ENCODE results near the gene KCNIP1. TPM values are rescaled to one million over a fixed set of nuclear protein-coding genes. Genes with fewer than 3 reads are reported as not detected.

The KCNIP1 gene
- total and polyA plus RNA-seq, 2 of the 8 experiments (the other 6 are each of a cell fraction or from before 2014, with no cell fraction given) = 0.52 to 0.83 TPM

- CTCF ChIA-PET (ENCODE audit: partially characterized antibody) = interaction anchor here (1.5 kb wide), 1 partner anchor 33 kb away, joined by 4 read pairs; no protein-coding TSS in a partner anchor
- no peak overlapping the region for H2BK15ac ChIP-seq (ENCODE audit: low read length)
- no peaks in the 10 kb centered on the region for H3K36me3 ChIP-seq (ENCODE audit: control insufficient read depth in 2 of 4, insufficient read depth in 4 of 4, low read length in 3 of 4)
- peaks cover under 1 to 5% (median 3%) of the 10 kb centered on the region in 4 experiments; a peak in 3 of 7 replicates for H3K4me1 ChIP-seq (replicated peaks in 1 of 4; ENCODE audit: control insufficient read depth in 3 of 4, insufficient read depth in 4 of 4, low read length in 3 of 4)
- H3K79me2 ChIP-seq (ENCODE audit: control insufficient read depth in 1 of 2, insufficient read depth in 2 of 2, low read length in 2 of 2) = no peaks in the 10 kb centered on the region
- DNase-seq (ENCODE audit: low read depth in 1 of 2, low spot score in 2 of 2) = no peak
- H3K56ac ChIP-seq (replicated peaks; ENCODE audit: insufficient read length, low read depth, low read length) = no peak overlapping the region
- no peak overlapping the region for H3K9ac ChIP-seq (replicated peaks in 1 of 4; ENCODE audit: extremely low read depth in 1 of 4, low read depth in 3 of 4, low read length in 3 of 4)
- H3K4me3 ChIP-seq (ENCODE audit: extremely low read depth in 1 of 4, insufficient read depth in 2 of 4, low read depth in 3 of 4, low read length in 4 of 4) = no peak overlapping the region
- H3K9me3 ChIP-seq (ENCODE audit: insufficient read depth in 2 of 2, low read depth in 1 of 2, low read length in 1 of 2) = no peaks in the 10 kb centered on the region
- no peak overlapping the region for H2BK120ac ChIP-seq (replicated peaks; ENCODE audit: low read depth, low read length)
- 88% methylated on average over 6 of the region's 6 CpGs; no CpG with 5 or more reads in 1 of the 2 experiments for WGBS, 2 experiments (ENCODE audit: extremely low coverage in 1 of 2, insufficient coverage in 1 of 2, insufficient read length in 1 of 2, insufficient replicate concordance in 2 of 2, low coverage in 1 of 2, low lambda C conversion rate in 2 of 2, missing lambda C conversion rate in 1 of 2)
- no peak overlapping the region for H3K4ac ChIP-seq (replicated peaks; ENCODE audit: insufficient read length, low read depth, low read length)
- no peak overlapping the region for H4K91ac ChIP-seq (replicated peaks; ENCODE audit: insufficient read length, low read length)
- H4K5ac ChIP-seq (ENCODE audit: insufficient read length, low read depth, low read length) = no peak overlapping the region
- no peak overlapping the region for H3K14ac ChIP-seq (ENCODE audit: insufficient read length)
- no peak overlapping the region for H3K27ac ChIP-seq (ENCODE audit: low read depth, low read length)
- no peak overlapping the region for H3K18ac ChIP-seq (ENCODE audit: extremely low read depth, low read length)
- H3K4me2 ChIP-seq (ENCODE audit: insufficient read depth in 1 of 2, low read depth in 2 of 2, low read length in 2 of 2) = no peak overlapping the region
- POLR2A ChIA-PET (ENCODE audit: partially characterized antibody) = no interaction called here
- H3K23ac ChIP-seq (ENCODE audit: insufficient read length) = no peak overlapping the region
- no peaks in the 10 kb centered on the region; the same call in 1 of the 2 replicates for H3K23me2 ChIP-seq (ENCODE audit: low read depth, low read length)
- H2BK20ac ChIP-seq (ENCODE audit: low read length) = no peak overlapping the region
- no peaks in the 10 kb centered on the region for H3K79me1 ChIP-seq (ENCODE audit: low read depth, low read length)
- no peak overlapping the region for H2AK5ac ChIP-seq (ENCODE audit: low read depth, low read length)
- H2BK12ac ChIP-seq (ENCODE audit: low read depth, low read length) = no peak overlapping the region
- H3K27me3 ChIP-seq (replicated peaks in 1 of 4; ENCODE audit: control insufficient read depth in 3 of 4, extremely low read depth in 1 of 4, insufficient read depth in 3 of 4, low read length in 3 of 4) = no peaks in the 10 kb centered on the region; a peak in 1 of 7 replicates
- no peak for FAIRE-seq
- no peak overlapping the region for H2BK5ac ChIP-seq (ENCODE audit: low read depth, low read length)
- no peaks in the 10 kb centered on the region for H4K20me1 ChIP-seq (replicated peaks in 1 of 2; ENCODE audit: control insufficient read depth in 1 of 2, insufficient read depth in 2 of 2, low read length in 2 of 2)
- H2AFZ ChIP-seq (ENCODE audit: low read length) = no peak overlapping the region
- no peak overlapping the region for H4K8ac ChIP-seq (ENCODE audit: extremely low read depth, insufficient read depth, low read length)
- TF ChIP-seq MAFK (IDR thresholded peaks at IDR 0.05; ENCODE audit: low read depth, low read length) = no peak
- no peak for TF ChIP-seq ZNF274 (IDR thresholded peaks at IDR 0.05; ENCODE audit: borderline replicate concordance, extremely low read depth, low read length)
- TF ChIP-seq CBX8 (IDR thresholded peaks at IDR 0.05; ENCODE audit: borderline replicate concordance, low read depth, low read length) = no peak
- no peak for TF ChIP-seq BACH1 (IDR thresholded peaks at IDR 0.05; ENCODE audit: low read length)
- TF ChIP-seq CEBPB (IDR thresholded peaks at IDR 0.05; ENCODE audit: low read depth, low read length) = no peak
- TF ChIP-seq SIN3A (conservative IDR thresholded peaks at IDR 0.05 in 1 of 2, IDR thresholded peaks at IDR 0.05 in 1 of 2; ENCODE audit: low read depth in 1 of 2, low read length in 2 of 2) = no peak
- TF ChIP-seq, protein P1, sequence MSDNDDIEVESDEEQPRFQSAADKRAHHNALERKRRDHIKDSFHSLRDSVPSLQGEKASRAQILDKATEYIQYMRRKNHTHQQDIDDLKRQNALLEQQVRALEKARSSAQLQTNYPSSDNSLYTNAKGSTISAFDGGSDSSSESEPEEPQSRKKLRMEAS (IDR thresholded peaks at IDR 0.05) = no peak
- TF ChIP-seq KDM4A (IDR thresholded peaks at IDR 0.05; ENCODE audit: low read depth, low read length, severe bottlenecking) = no peak
- TF ChIP-seq, protein P2, sequence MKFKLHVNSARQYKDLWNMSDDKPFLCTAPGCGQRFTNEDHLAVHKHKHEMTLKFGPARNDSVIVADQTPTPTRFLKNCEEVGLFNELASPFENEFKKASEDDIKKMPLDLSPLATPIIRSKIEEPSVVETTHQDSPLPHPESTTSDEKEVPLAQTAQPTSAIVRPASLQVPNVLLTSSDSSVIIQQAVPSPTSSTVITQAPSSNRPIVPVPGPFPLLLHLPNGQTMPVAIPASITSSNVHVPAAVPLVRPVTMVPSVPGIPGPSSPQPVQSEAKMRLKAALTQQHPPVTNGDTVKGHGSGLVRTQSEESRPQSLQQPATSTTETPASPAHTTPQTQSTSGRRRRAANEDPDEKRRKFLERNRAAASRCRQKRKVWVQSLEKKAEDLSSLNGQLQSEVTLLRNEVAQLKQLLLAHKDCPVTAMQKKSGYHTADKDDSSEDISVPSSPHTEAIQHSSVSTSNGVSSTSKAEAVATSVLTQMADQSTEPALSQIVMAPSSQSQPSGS (IDR thresholded peaks at IDR 0.05; ENCODE audit: low read length) = no peak
- no peak for TF ChIP-seq POLR2A (IDR thresholded peaks at IDR 0.05; ENCODE audit: control extremely low read depth in 1 of 2, low read depth in 2 of 2, low read length in 2 of 2)
- TF ChIP-seq CREB1 (IDR thresholded peaks at IDR 0.05) = no peak
- no peak for TF ChIP-seq SP4 (IDR thresholded peaks at IDR 0.05; ENCODE audit: low read length)
- no peak for TF ChIP-seq KDM1A (IDR thresholded peaks at IDR 0.05; ENCODE audit: borderline replicate concordance, low read length)
- TF ChIP-seq SRF (IDR thresholded peaks at IDR 0.05; ENCODE audit: low read depth, low read length) = no peak
Observed at GRCh38 chr5:170489199-170489598, 14.6 kb upstream of the KCNIP1 start.

Measured in H1 (cell line).